Measurements from ENCODE around the gene MT1X.

The MT1X gene

GRCh38 chr16:56658327-56658875, 23.9 kb upstream of the MT1X start:
- ChIA-PET CTCF (interaction anchor here (0.6 kb wide), 1 partner anchor 34 kb away, joined by 5 read pairs; no protein-coding TSS in a partner anchor), POLR2A (interaction anchor here (1.2 kb wide), 2 partner anchors 24 to 50 kb away, joined by 5 to 7 read pairs; partner anchors contain the start of genes MT1X and MT2A)
- no peaks in the 10 kb centered on the region; the same call in 1 of the 2 replicates for H3K4me1 ChIP-seq (ENCODE audit: control insufficient read depth, insufficient read depth, low read length)
- H3K27ac ChIP-seq (ENCODE audit: extremely low read depth, low read depth, low read length): no peak overlapping the region
- no peaks in the 10 kb centered on the region for H3K36me3 ChIP-seq (ENCODE audit: control insufficient read depth in 2 of 2, insufficient read depth in 1 of 2, low read length in 2 of 2)
- no peaks in the 10 kb centered on the region for H3K9me3 ChIP-seq (ENCODE audit: control insufficient read depth, insufficient read depth, low read depth, low read length)
- H3K4me3 ChIP-seq (ENCODE audit: low read depth, low read length): no peak overlapping the region
- TF ChIP-seq SCRT2 (tag by site-specific recombination; IDR thresholded peaks at IDR 0.05) (no peak), ZNF324 (tag by site-specific recombination; IDR thresholded peaks at IDR 0.05) (no peak), ZNF169 (tag by site-specific recombination; IDR thresholded peaks at IDR 0.05) (no peak), ZNF433 (tag by site-specific recombination; IDR thresholded peaks at IDR 0.05; ENCODE audit: low read depth) (no peak), ZNF362 (tag by site-specific recombination; IDR thresholded peaks at IDR 0.05) (no peak)

GRCh38 chr16:56662357-56663354, 19.6 kb upstream of the MT1X start:
- Histone ChIP-seq H3K27ac (ENCODE audit: extremely low read depth, low read depth, low read length) (no peak overlapping the region), H3K4me3 (ENCODE audit: low read depth, low read length) (no peak overlapping the region), H3K9me3 (ENCODE audit: control insufficient read depth, insufficient read depth, low read depth, low read length) (no peaks in the 10 kb centered on the region), H3K36me3 (ENCODE audit: control insufficient read depth in 2 of 2, insufficient read depth in 1 of 2, low read length in 2 of 2) (no peaks in the 10 kb centered on the region), H3K4me1 (ENCODE audit: control insufficient read depth, insufficient read depth, low read length) (no peaks in the 10 kb centered on the region; the same call in 1 of the 2 replicates)
- ChIA-PET POLR2A (interaction anchor here (0.6 kb wide), 1 partner anchor 1808 kb away, joined by 3 read pairs; no protein-coding TSS in a partner anchor), CTCF (no interaction called here)
- no peak for TF ChIP-seq GLIS2 (tag by site-specific recombination; IDR thresholded peaks at IDR 0.05)
- TF ChIP-seq PRDM10 (tag by site-specific recombination; IDR thresholded peaks at IDR 0.05): no peak
- no peak for TF ChIP-seq ZBTB26 (tag by site-specific recombination; optimal IDR thresholded peaks at IDR 0.05)
- TF ChIP-seq GLI4 (tag by site-specific recombination; IDR thresholded peaks at IDR 0.05): no peak
- no peak for TF ChIP-seq ZSCAN23 (tag by site-specific recombination; IDR thresholded peaks at IDR 0.05)
- TF ChIP-seq ZNF555 (tag by site-specific recombination; conservative IDR thresholded peaks at IDR 0.05): no peak
- no peak for TF ChIP-seq ZNF248 (tag by site-specific recombination; IDR thresholded peaks at IDR 0.05)
- TF ChIP-seq ZNF433 (tag by site-specific recombination; IDR thresholded peaks at IDR 0.05; ENCODE audit: low read depth): no peak
- no peak for TF ChIP-seq ZBTB21 (tag by site-specific recombination; IDR thresholded peaks at IDR 0.05)
- TF ChIP-seq ZEB2 (tag by site-specific recombination; IDR thresholded peaks at IDR 0.05): no peak
- TF ChIP-seq ZNF701 (tag by site-specific recombination; IDR thresholded peaks at IDR 0.05): no peak
- TF ChIP-seq ZBTB48 (tag by site-specific recombination; IDR thresholded peaks at IDR 0.05): no peak
- no peak for TF ChIP-seq AEBP2 (tag by site-specific recombination; IDR thresholded peaks at IDR 0.05; ENCODE audit: borderline replicate concordance)
- TF ChIP-seq ZNF274 (IDR thresholded peaks at IDR 0.05; ENCODE audit: low read length): no peak
- TF ChIP-seq ZNF274 (tag by site-specific recombination; IDR thresholded peaks at IDR 0.05; ENCODE audit: borderline replicate concordance): no peak
- no peak for TF ChIP-seq ZNF184 (tag by site-specific recombination; IDR thresholded peaks at IDR 0.05)
